Measurements from ENCODE around the gene TNNT3. TPM values are rescaled to one million over a fixed set of nuclear protein-coding genes. Genes with fewer than 3 reads are reported as not detected.

TNNT3 gene
- total RNA-seq, 8 experiments from 2014 or later, result 0.11 to 25.9 (median 3.6) TPM; not detected in 3

DNA sequence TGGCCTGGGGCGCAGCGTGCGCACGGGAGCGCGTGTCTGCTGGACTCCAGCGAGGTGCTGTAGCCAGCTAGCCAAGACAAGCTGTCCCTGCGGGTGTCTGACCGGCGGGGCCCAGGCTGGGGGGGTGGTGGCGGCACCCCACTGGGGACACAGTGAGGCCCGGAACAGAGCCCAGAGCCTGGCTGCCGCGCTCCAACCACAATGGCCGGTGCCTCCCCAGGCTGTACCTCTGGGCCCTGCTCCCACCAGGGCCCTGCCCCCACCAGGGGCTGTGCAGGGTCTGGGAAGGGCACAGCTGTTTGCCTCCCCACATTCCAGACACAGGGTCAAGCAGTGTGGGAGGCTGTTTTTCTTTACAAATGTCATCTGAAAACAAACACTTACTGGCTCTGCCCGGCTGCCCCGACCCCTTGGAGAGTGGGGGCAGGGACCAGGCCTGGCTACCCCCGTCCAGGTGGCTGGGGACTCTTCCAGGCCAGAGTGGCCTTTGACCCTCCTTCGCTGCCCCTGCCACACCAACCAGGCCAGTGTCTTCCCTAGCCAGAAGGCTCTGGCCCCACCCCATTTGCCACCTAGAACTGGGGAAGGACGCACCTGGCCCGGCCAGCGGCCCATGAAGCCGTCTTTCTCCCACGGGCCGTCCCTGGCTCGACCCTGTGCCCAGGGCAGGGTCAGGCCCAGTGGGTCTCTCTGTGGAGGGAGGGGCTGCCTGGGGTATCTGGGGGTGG is 63.5 kb downstream of the TNNT3 start:
- WGBS, 10 experiments, result no CpG with 5 or more reads among the region's 26 CpGs

DNA sequence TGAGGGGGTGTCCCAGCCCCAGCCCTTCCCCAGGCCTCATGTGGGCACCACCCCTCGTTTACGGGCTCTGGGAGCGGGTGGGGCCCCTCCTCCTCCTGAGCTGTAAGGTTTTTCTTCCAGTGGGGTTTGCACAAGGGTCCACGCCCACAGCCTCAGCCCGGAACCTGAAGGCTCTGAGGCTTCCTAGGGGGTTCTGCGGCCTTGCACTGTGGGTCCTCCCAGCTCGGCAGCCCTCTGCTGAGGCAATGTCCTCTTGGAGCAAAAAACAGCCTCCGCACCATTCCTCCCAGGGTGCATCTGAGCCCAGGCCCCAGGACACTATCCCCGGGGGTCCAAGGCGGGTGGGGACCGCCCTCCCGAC is 64.1 kb downstream of the TNNT3 start:
- ATAC-seq (replicated peaks in 6 of 8), result no peak
- no CpG with 5 or more reads among the region's 12 CpGs for WGBS, 10 experiments

More for the DNA sequence above, 63.5 kb downstream of the TNNT3 start:
- no peak overlapping the region for H3K4me3 ChIP-seq
- ATAC-seq (replicated peaks in 6 of 8), result peak in 5 of 8 experiments; percentile 17 to 60 (median 40)
- no peak overlapping the region for H3K27ac ChIP-seq
- H3K4me1 ChIP-seq (replicated peaks in 1 of 2), result peaks cover 0 to 3% of the 10 kb centered on the region in 2 donors
- in situ Hi-C loops (cut with MboI; ENCODE audit: low pct_unique_long_range_greater_than_20kb in 2 of 9, low sequenced_read_pairs in 9 of 9, unreplicated experiment in 9 of 9), result no loop called here

GRCh38 chr11:1987024-1987423 is 67.5 kb downstream of the TNNT3 start:
- H3K4me3 ChIP-seq, result no peak overlapping the region
- no peak overlapping the region for H3K27ac ChIP-seq
- peaks cover 0 to 3% of the 10 kb centered on the region in 2 donors for H3K4me1 ChIP-seq (replicated peaks in 1 of 2)
- ATAC-seq (replicated peaks in 6 of 8), result no peak
- in situ Hi-C loops (cut with MboI; ENCODE audit: low pct_unique_long_range_greater_than_20kb in 2 of 9, low sequenced_read_pairs in 9 of 9, unreplicated experiment in 9 of 9), result no loop called here
- WGBS, 10 experiments, result no CpG with 5 or more reads among the region's 6 CpGs

More for the DNA sequence above, 64.1 kb downstream of the TNNT3 start:
- Histone ChIP-seq H3K4me3 (no peak overlapping the region), H3K4me1 (replicated peaks in 1 of 2) (peaks cover 0 to 3% of the 10 kb centered on the region in 2 donors), H3K27ac (no peak overlapping the region)
- in situ Hi-C loops (cut with MboI; ENCODE audit: low pct_unique_long_range_greater_than_20kb in 2 of 9, low sequenced_read_pairs in 9 of 9, unreplicated experiment in 9 of 9), result no loop called here

GRCh38 chr11:1988174-1988573 is 68.7 kb downstream of the TNNT3 start:
- ATAC-seq (replicated peaks in 6 of 8), result peak in 2 of 8 experiments; percentile 8 to 15
- H3K4me1 ChIP-seq (replicated peaks in 1 of 2), result peaks cover 0 to 3% of the 10 kb centered on the region in 2 donors
- no CpG with 5 or more reads among the region's 11 CpGs for WGBS, 10 experiments
- H3K27ac ChIP-seq, result no peak overlapping the region
- in situ Hi-C loops (cut with MboI; ENCODE audit: low pct_unique_long_range_greater_than_20kb in 2 of 9, low sequenced_read_pairs in 9 of 9, unreplicated experiment in 9 of 9), result no loop called here
- no peak overlapping the region for H3K4me3 ChIP-seq

Other genes starting within 250 kb of the TNNT3 start
- not detected for gene KRTAP5-6, start 222.5 kb upstream of the TNNT3 start, total RNA-seq
- gene IFITM10, start 169.1 kb upstream of the TNNT3 start, total RNA-seq, result 1 to 10 TPM in 3 of 8 experiments, under 1 TPM in 5; 0.31 to 3.1 (median 0.73) TPM
- gene CTSD, start 155.8 kb upstream of the TNNT3 start, total RNA-seq, result 100 to 1,000 TPM in 4 of 8 experiments, 10 to 100 TPM in 4; 59.3 to 718 (median 107) TPM
- gene SYT8, start 84.7 kb upstream of the TNNT3 start, total RNA-seq, result 1 to 10 TPM in 1 of 8 experiments, under 1 TPM in 4, not detected in 3; 0.27 to 2.0 (median 0.66) TPM
- gene TNNI2, start 80.7 kb upstream of the TNNT3 start, total RNA-seq, result under 1 TPM in 1 of 8 experiments, not detected in 7; 0.43 TPM
- gene LSP1, start 66.6 kb upstream of the TNNT3 start, total RNA-seq, result 10 to 100 TPM in 1 of 8 experiments, 1 to 10 TPM in 3, under 1 TPM in 4; 0.05 to 12.9 (median 0.88) TPM
- 1 to 10 TPM in 1 of 8 experiments, under 1 TPM in 5, not detected in 2; 0.13 to 1.1 (median 0.25) TPM for gene PRR33, start 27.8 kb upstream of the TNNT3 start, total RNA-seq
- gene MRPL23, start 27.6 kb downstream of the TNNT3 start, total RNA-seq, result 10 to 100 TPM in 6 of 8 experiments, 1 to 10 TPM in 2; 7.1 to 91.9 (median 23.2) TPM
- gene H19, start 78.1 kb downstream of the TNNT3 start, total RNA-seq, result 100 to 1,000 TPM in 2 of 8 experiments, 10 to 100 TPM in 4, 1 to 10 TPM in 2; 4.3 to 583 (median 16.5) TPM
- 100 to 1,000 TPM in 1 of 8 experiments, 10 to 100 TPM in 2, 1 to 10 TPM in 2, under 1 TPM in 3; 0.52 to 165 (median 3.2) TPM for gene IGF2, start 219.7 kb downstream of the TNNT3 start, total RNA-seq
- gene INS, start 241.5 kb downstream of the TNNT3 start, total RNA-seq, result not detected

Data from motor neuron (in vitro differentiated cells).